Erythroblast (primary cell): ENCODE results near the gene PGA3.
"Not testable (repeated sequence)": the region's sequence is repeated elsewhere in the genome, so short reads cannot be mapped to it uniquely, and the experiment has no call there.

Experiments
- DNase-seq, 2 experiments: peaks; one replicate each; lab custom pipeline; 2025; lab: John Stamatoyannopoulos, UW

PGA3 gene

DNA sequence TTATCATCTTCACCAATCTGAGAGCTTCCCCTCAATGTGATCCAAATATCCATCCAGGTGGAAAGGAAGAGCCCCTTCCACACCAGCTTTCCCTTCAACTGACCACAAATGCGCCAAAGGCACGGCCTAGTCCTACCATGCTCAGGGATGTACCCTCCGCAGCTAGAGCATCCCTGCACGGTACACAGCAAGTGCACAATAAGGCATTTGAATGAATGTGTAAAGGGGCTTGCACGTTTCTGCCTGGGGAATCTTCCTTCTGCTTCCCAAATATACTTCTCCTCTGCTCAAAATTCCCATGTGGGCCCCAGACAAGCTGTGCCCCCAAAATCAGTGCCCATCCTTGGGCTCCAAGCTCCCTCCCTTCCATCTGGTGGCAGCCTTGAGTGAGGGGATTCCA is 15.7 kb downstream of the PGA3 start:
- not testable (repeated sequence) for DNase-seq

DNA sequence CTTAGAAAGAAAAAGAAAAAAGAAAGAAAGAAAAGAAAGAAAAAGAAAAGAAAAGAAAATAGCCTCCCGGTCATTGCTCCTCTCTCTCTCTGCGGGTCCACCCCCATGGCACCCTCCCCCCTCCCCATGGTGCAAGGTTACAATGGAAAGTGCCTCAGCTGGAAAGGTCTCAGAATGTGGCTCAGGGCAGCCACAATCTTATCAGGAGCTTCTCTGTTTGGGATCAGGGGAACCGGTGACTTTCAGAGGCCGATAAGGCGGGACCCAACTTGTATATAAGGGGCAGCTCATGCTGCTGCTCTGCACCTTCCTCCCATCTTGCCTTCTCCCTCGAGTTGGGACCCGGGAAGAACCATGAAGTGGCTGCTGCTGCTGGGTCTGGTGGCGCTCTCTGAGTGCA is 18.7 kb downstream of the PGA3 start, which contains the start of gene PGA4:
PGA4 (plus strand) TSS at position 301 of the 400 bp plus-strand sequence; CDS start at position 355, 54 bp downstream.
- DNase-seq, result not testable (repeated sequence)

DNA sequence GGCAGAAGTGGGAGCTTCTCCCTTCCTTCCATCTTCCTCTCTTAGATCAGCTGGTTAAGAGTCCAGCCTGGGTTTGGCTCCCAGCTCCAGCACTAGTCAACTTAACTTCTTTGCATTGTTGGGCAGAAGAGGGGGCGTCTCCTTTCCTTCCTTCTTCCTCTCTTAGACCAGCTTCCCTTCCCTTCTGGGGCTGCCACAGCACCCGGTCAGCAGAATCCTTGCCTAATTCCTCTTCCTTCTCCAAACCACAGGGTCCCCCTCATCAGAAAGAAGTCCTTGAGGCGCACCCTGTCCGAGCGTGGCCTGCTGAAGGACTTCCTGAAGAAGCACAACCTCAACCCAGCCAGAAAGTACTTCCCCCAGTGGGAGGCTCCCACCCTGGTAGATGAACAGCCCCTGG is 19.4 kb downstream of the PGA3 start:
- DNase-seq, result not testable (repeated sequence)

GRCh38 chr11:61226457-61227137 is 23.3 kb downstream of the PGA3 start:
- not testable (repeated sequence) for DNase-seq

GRCh38 chr11:61229458-61229857 is 26.1 kb downstream of the PGA3 start:
- DNase-seq, result not testable (repeated sequence)

- DNase-seq, result not testable (repeated sequence)
Observed at GRCh38 chr11:61231033-61231432, 27.7 kb downstream of the PGA3 start.

DNA sequence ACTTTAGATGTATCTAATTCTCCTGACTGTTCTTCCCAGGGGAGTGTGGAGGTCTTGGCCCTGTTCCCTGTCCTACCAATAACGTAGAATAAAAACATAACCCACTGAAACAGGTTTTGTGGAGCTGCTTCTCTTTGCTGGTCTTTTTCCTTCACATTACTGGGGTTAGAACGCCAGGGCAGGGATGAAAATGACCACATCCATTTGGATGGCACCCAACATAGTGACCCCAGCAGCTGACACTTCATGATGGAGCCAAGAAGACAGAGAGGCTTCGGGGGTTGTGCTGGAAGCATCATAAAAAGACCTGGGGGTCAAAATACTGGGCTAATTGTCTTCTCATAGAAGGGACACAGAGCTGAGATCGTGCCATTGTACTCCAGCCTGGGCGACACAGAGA is 28.3 kb downstream of the PGA3 start:
- not testable (repeated sequence) for DNase-seq

DNA sequence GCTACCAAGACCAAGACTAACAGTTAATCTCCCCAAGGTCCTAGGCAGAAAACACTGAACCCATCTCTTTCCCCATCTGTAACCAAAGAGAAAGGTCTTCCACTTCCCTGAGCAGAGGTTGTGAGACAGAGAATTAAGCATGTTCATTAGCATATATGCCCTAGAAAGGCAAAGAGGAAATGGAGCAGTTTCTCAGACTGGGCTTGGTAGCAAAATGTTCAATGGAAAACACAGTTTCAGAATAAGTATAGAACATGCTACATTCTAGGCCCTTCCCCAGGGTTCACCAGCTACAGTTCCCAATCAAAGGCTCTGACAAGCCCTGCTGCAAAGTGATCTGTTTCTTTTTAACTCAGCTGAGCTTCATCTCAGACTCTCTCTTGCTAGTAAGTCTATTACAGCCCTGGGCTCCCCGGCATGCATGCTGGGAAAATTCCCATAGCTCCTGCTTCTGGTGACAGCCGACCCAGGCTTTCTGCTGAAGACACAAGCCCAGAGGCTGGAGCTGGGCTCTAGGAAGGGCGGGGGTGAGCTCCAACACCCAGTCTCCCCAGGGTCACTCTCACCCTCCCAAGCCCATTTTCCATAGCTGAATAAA is 29.3 kb downstream of the PGA3 start:
- not testable (repeated sequence) for DNase-seq

- not testable (repeated sequence) for DNase-seq
Observed at GRCh38 chr11:61237130-61237529, 33.8 kb downstream of the PGA3 start.

- not testable (repeated sequence) for DNase-seq
Observed at GRCh38 chr11:61240288-61240687, 37.0 kb downstream of the PGA3 start.

DNA sequence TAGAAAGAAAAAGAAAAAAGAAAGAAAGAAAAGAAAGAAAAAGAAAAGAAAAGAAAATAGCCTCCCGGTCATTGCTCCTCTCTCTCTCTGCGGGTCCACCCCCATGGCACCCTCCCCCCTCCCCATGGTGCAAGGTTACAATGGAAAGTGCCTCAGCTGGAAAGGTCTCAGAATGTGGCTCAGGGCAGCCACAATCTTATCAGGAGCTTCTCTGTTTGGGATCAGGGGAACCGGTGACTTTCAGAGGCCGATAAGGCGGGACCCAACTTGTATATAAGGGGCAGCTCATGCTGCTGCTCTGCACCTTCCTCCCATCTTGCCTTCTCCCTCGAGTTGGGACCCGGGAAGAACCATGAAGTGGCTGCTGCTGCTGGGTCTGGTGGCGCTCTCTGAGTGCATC is 37.6 kb downstream of the PGA3 start, which contains the start of gene PGA5:
PGA5 (plus strand) TSS at position 301 of the 400 bp plus-strand sequence; CDS start at position 353, 52 bp downstream.
- not testable (repeated sequence) for DNase-seq

DNA sequence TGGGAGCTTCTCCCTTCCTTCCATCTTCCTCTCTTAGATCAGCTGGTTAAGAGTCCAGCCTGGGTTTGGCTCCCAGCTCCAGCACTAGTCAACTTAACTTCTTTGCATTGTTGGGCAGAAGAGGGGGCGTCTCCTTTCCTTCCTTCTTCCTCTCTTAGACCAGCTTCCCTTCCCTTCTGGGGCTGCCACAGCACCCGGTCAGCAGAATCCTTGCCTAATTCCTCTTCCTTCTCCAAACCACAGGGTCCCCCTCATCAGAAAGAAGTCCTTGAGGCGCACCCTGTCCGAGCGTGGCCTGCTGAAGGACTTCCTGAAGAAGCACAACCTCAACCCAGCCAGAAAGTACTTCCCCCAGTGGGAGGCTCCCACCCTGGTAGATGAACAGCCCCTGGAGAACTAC is 38.2 kb downstream of the PGA3 start:
- not testable (repeated sequence) for DNase-seq

- DNase-seq, result not testable (repeated sequence)
Observed at GRCh38 chr11:61245284-61245964, 42.1 kb downstream of the PGA3 start.

DNA sequence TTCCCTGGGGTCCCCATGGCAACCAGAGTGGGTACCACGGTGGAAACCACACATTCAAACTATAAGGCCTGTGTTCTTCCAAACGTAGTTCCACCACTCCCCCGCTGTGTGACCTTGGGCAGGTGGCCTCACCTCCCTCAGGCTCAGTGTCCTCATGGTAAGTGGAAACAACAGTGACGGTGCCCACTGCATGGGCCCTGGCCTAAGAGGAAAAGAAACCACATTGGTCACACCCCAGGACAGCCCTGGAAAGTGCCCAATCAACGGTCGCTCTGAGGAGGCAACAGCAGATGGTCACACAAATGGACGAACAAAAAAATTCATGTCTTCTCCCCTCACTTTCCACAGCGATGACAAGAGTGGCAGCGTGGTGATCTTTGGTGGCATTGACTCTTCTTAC is 44.8 kb downstream of the PGA3 start:
- DNase-seq, result not testable (repeated sequence)

DNA sequence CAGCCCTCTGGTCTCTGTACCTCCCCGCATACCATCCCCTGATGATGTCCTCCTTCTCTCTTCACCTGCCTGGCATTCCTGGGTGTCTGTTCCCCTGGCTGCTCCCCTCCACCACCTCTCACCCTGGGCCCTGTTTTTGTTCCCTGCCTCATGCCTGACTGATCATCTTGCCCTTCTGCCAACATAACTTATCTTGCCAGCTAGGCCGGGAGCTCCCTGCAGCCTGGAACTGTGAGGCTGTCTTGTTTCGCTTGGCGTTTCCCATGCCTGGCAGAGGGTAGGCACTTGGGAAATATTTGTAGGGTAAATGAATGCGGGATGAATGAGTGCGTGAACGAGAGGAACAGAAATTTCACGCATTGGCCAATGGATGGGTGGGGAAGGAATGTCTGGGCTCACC is 45.9 kb downstream of the PGA3 start:
- not testable (repeated sequence) for DNase-seq

- DNase-seq, result not testable (repeated sequence)
Observed at GRCh38 chr11:61250796-61251765, 47.8 kb downstream of the PGA3 start.

- DNase-seq, result not testable (repeated sequence)
Observed at GRCh38 chr11:61252332-61252731, 49.0 kb downstream of the PGA3 start.
